ENCODE data around the gene PPP1R1B.

PPP1R1B gene

DNA sequence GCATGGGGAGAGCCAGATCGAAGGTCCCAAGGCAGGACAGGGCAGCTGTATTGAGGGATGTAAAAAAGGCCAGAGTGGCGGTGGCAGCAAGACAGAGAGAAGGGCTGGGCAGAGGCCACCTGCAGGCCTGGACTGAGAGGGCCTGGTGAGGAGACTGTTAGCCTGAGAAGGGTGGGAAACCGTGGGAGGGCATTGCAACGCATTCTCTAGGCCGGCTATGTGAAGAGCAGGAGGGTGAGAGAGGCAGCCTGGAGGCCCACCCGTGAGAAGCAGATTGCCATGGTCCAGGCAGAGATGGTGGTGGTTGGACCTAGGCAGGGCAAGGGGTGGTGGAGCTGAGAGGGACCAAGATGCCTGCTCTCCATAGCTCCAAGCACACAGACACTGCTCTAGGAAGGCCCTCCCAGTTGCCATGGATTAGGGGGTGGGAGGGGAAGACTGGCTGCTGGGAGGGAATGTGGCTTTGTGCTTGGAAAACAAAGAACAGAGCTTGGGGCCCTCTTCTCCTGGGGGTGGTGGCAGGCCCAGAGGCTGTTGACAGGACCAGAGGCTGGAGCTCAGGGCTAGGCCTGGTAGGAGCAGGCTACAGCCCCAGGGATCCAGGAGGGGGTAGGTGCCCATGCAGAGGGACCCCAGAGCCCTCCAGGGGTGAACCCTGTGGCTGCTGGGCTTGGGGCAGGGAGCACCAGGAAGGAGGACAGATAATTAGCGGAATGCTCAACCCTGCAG, 26.0 kb downstream of the PPP1R1B start:
- 0 out of 2 replicates have a peak overlapping the region, but pooled peaks have one; percentile 17 for H3K4me3 ChIP-seq (ENCODE audit: low read length)
- H3K27ac ChIP-seq (ENCODE audit: low read length) = peak overlapping the region; percentile 16
- peak overlapping the region; percentile 19; the same call in 1 of the 2 replicates for H3K9ac ChIP-seq (ENCODE audit: low read depth, low read length)
- peaks cover 9% of the 10 kb centered on the region; the same call in 1 of the 2 replicates for H3K4me1 ChIP-seq (ENCODE audit: insufficient read depth, low read length)
- H3K9me3 ChIP-seq (ENCODE audit: insufficient read depth, low read depth, low read length) = no peaks in the 10 kb centered on the region
- H3K36me3 ChIP-seq (ENCODE audit: insufficient read depth, low read depth, low read length) = peaks cover 9% of the 10 kb centered on the region; the same call in 1 of the 2 replicates
- H3K27me3 ChIP-seq (ENCODE audit: insufficient read depth, low read length) = no peaks in the 10 kb centered on the region

DNA sequence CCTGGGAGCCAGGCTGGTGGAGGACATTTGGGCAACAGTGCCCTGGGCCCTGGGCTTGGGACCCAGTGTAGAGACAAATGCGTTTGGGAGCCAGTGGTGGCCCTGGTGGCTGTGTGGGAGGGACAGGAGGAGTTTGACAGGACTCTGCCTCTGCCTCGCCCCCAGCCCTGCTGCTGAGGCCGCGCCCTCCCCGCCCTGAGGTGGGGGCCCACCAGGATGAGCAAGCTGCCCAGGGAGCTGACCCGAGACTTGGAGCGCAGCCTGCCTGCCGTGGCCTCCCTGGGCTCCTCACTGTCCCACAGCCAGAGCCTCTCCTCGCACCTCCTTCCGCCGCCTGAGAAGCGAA, 26.5 kb downstream of the PPP1R1B start:
- peaks cover 9% of the 10 kb centered on the region; the same call in 1 of the 2 replicates for H3K4me1 ChIP-seq (ENCODE audit: insufficient read depth, low read length)
- H3K9ac ChIP-seq (ENCODE audit: low read depth, low read length) = peak overlapping the region; percentile 19; the same call in 1 of the 2 replicates
- 0 out of 2 replicates have a peak overlapping the region, but pooled peaks have one; percentile 17 for H3K4me3 ChIP-seq (ENCODE audit: low read length)
- peak overlapping the region; percentile 16 for H3K27ac ChIP-seq (ENCODE audit: low read length)
- H3K27me3 ChIP-seq (ENCODE audit: insufficient read depth, low read length) = no peaks in the 10 kb centered on the region
- H3K36me3 ChIP-seq (ENCODE audit: insufficient read depth, low read depth, low read length) = peaks cover 11% of the 10 kb centered on the region; the same call in 1 of the 2 replicates
- H3K9me3 ChIP-seq (ENCODE audit: insufficient read depth, low read depth, low read length) = no peaks in the 10 kb centered on the region

GRCh38 chr17:39653662-39654331, 27.0 kb downstream of the PPP1R1B start:
- H3K9me3 ChIP-seq (ENCODE audit: insufficient read depth, low read depth, low read length) = no peaks in the 10 kb centered on the region
- 0 out of 2 replicates have a peak overlapping the region, but pooled peaks have one; percentile 19 for H3K9ac ChIP-seq (ENCODE audit: low read depth, low read length)
- no peak overlapping the region for H3K27ac ChIP-seq (ENCODE audit: low read length)
- H3K4me1 ChIP-seq (ENCODE audit: insufficient read depth, low read length) = peaks cover 9% of the 10 kb centered on the region; the same call in 1 of the 2 replicates
- peaks cover 17% of the 10 kb centered on the region; the same call in 1 of the 2 replicates for H3K36me3 ChIP-seq (ENCODE audit: insufficient read depth, low read depth, low read length)
- H3K27me3 ChIP-seq (ENCODE audit: insufficient read depth, low read length) = no peaks in the 10 kb centered on the region
- H3K4me3 ChIP-seq (ENCODE audit: low read length) = no peak overlapping the region

- Histone ChIP-seq H3K9ac (ENCODE audit: low read depth, low read length) (no peak overlapping the region), H3K27me3 (ENCODE audit: insufficient read depth, low read length) (no peaks in the 10 kb centered on the region), H3K4me1 (ENCODE audit: insufficient read depth, low read length) (peaks cover 9% of the 10 kb centered on the region; the same call in 1 of the 2 replicates), H3K9me3 (ENCODE audit: insufficient read depth, low read depth, low read length) (no peaks in the 10 kb centered on the region), H3K4me3 (ENCODE audit: low read length) (no peak overlapping the region), H3K36me3 (ENCODE audit: insufficient read depth, low read depth, low read length) (peaks cover 23% of the 10 kb centered on the region; the same call in 1 of the 2 replicates), H3K27ac (ENCODE audit: low read length) (no peak overlapping the region)
These were observed 28.4 kb downstream of the PPP1R1B start for GRCh38 chr17:39655105-39655504.

- H3K9ac ChIP-seq (ENCODE audit: low read depth, low read length) = no peak overlapping the region
- no peaks in the 10 kb centered on the region for H3K27me3 ChIP-seq (ENCODE audit: insufficient read depth, low read length)
- H3K36me3 ChIP-seq (ENCODE audit: insufficient read depth, low read depth, low read length) = peaks cover 35% of the 10 kb centered on the region; the same call in 1 of the 2 replicates
- H3K27ac ChIP-seq (ENCODE audit: low read length) = no peak overlapping the region
- H3K9me3 ChIP-seq (ENCODE audit: insufficient read depth, low read depth, low read length) = no peaks in the 10 kb centered on the region
- no peak overlapping the region for H3K4me3 ChIP-seq (ENCODE audit: low read length)
- no peaks in the 10 kb centered on the region; the same call in 1 of the 2 replicates for H3K4me1 ChIP-seq (ENCODE audit: insufficient read depth, low read length)
These were observed 31.6 kb downstream of the PPP1R1B start for GRCh38 chr17:39658346-39658745.

GRCh38 chr17:39658760-39659159, 32.0 kb downstream of the PPP1R1B start:
- Histone ChIP-seq H3K9ac (ENCODE audit: low read depth, low read length) (no peak overlapping the region), H3K4me3 (ENCODE audit: low read length) (no peak overlapping the region), H3K27ac (ENCODE audit: low read length) (no peak overlapping the region), H3K27me3 (ENCODE audit: insufficient read depth, low read length) (no peaks in the 10 kb centered on the region), H3K4me1 (ENCODE audit: insufficient read depth, low read length) (no peaks in the 10 kb centered on the region; the same call in 1 of the 2 replicates), H3K9me3 (ENCODE audit: insufficient read depth, low read depth, low read length) (no peaks in the 10 kb centered on the region), H3K36me3 (ENCODE audit: insufficient read depth, low read depth, low read length) (peaks cover 35% of the 10 kb centered on the region; the same call in 1 of the 2 replicates)

- Histone ChIP-seq H3K9me3 (ENCODE audit: insufficient read depth, low read depth, low read length) (no peaks in the 10 kb centered on the region), H3K4me3 (ENCODE audit: low read length) (no peak overlapping the region), H3K27ac (ENCODE audit: low read length) (no peak overlapping the region), H3K4me1 (ENCODE audit: insufficient read depth, low read length) (peaks cover 5% of the 10 kb centered on the region), H3K36me3 (ENCODE audit: insufficient read depth, low read depth, low read length) (peaks cover 34% of the 10 kb centered on the region; the same call in 1 of the 2 replicates), H3K9ac (ENCODE audit: low read depth, low read length) (no peak overlapping the region), H3K27me3 (ENCODE audit: insufficient read depth, low read length) (no peaks in the 10 kb centered on the region)
These were observed 32.7 kb downstream of the PPP1R1B start for GRCh38 chr17:39659279-39660010.

GRCh38 chr17:39660011-39660360, 33.2 kb downstream of the PPP1R1B start:
- H3K9me3 ChIP-seq (ENCODE audit: insufficient read depth, low read depth, low read length) = no peaks in the 10 kb centered on the region
- H3K4me1 ChIP-seq (ENCODE audit: insufficient read depth, low read length) = peaks cover 7% of the 10 kb centered on the region
- peaks cover 30% of the 10 kb centered on the region; the same call in 1 of the 2 replicates for H3K36me3 ChIP-seq (ENCODE audit: insufficient read depth, low read depth, low read length)
- H3K27me3 ChIP-seq (ENCODE audit: insufficient read depth, low read length) = no peaks in the 10 kb centered on the region
- no peak overlapping the region for H3K9ac ChIP-seq (ENCODE audit: low read depth, low read length)
- H3K27ac ChIP-seq (ENCODE audit: low read length) = no peak overlapping the region
- H3K4me3 ChIP-seq (ENCODE audit: low read length) = no peak overlapping the region

DNA sequence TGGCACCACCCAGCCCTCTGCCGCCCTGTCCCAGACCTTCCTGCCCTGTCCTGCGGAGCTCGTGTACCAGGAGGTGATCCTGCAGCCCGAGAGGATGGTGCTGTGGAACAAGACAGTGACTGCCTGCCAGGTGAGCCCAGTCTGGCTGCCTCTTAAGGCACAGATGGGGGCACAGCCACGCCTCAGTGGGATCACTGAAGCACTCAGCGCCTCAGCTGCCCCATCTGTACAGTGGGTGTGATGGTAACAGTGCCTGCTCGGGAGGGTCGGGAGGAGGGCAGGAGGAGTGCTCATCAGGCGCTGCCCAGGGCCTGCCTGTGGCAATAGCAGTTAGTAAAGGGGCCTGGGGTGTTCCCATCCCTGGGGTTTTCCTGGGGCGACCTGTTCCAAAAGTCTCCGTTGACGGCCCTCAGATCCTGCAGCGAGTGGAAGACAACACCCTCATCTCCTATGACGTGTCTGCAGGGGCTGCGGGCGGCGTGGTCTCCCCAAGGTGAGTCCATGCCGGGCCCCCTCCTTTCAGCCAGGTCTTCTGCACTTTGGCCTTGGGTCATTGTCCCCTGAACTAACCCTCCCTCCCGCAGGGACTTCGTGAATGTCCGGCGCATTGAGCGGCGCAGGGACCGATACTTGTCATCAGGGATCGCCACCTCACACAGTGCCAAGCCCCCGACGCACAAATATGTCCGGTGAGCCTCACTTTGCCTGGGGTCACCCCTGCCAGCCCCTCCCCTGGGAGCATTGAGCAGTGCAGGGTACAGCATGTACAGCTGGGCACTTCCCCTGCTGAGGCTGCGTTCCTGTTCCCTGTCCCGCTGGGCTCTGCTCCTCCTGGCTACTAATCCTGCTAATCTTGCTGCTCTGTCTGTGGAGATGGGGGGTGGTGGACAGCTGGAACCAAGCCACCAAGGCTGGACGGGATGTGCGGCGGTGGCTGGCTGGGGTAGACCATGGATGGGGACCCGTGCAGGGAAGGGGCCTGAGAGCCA, 33.9 kb downstream of the PPP1R1B start:
- Histone ChIP-seq H3K4me1 (ENCODE audit: insufficient read depth, low read length) (peaks cover 11% of the 10 kb centered on the region), H3K9ac (ENCODE audit: low read depth, low read length) (no peak overlapping the region), H3K4me3 (ENCODE audit: low read length) (no peak overlapping the region), H3K9me3 (ENCODE audit: insufficient read depth, low read depth, low read length) (no peaks in the 10 kb centered on the region), H3K36me3 (ENCODE audit: insufficient read depth, low read depth, low read length) (peaks cover 26% of the 10 kb centered on the region; the same call in 1 of the 2 replicates), H3K27me3 (ENCODE audit: insufficient read depth, low read length) (peaks cover 3% of the 10 kb centered on the region; the same call in 1 of the 2 replicates), H3K27ac (ENCODE audit: low read length) (no peak overlapping the region)

- Histone ChIP-seq H3K9me3 (ENCODE audit: insufficient read depth, low read depth, low read length) (no peaks in the 10 kb centered on the region), H3K9ac (ENCODE audit: low read depth, low read length) (no peak overlapping the region), H3K4me3 (ENCODE audit: low read length) (no peak overlapping the region), H3K27ac (ENCODE audit: low read length) (no peak overlapping the region), H3K36me3 (ENCODE audit: insufficient read depth, low read depth, low read length) (peaks cover 26% of the 10 kb centered on the region; the same call in 1 of the 2 replicates), H3K27me3 (ENCODE audit: insufficient read depth, low read length) (peaks cover 15% of the 10 kb centered on the region), H3K4me1 (ENCODE audit: insufficient read depth, low read length) (peaks cover 16% of the 10 kb centered on the region)
These were observed 35.2 kb downstream of the PPP1R1B start for GRCh38 chr17:39661744-39662541.

All from iPS-20b (cell line).